Neural crest cell (in vitro differentiated cells): Measurements from ENCODE around the gene TAS2R39. TPM values are rescaled to one million over a fixed set of nuclear protein-coding genes. Genes with fewer than 3 reads are reported as not detected.
"Not testable (repeated sequence)": the region's sequence is repeated elsewhere in the genome, so short reads cannot be mapped to it uniquely, and the experiment has no call there.

ENCODE experiments used
- DNase-seq: peaks from one replicate; pipeline ENCODE4 v3.0.0; 2021; ENCODE audit warnings: low read depth, mixed read lengths, low spot score
- H3K27ac Mint-ChIP-seq: one replicate; pipeline ENCODE4 v1.8.0; 2021; ENCODE audit warnings: mild to moderate bottlenecking, mixed read lengths; ENCODE audit not compliant: unreplicated experiment
- H3K27me3 Mint-ChIP-seq: 2 replicates; pipeline ENCODE4 v1.8.0; 2021; ENCODE audit warnings: low read depth, mild to moderate bottlenecking, mixed read lengths
- H3K36me3 Mint-ChIP-seq: 2 replicates; pipeline ENCODE4 v1.8.0; 2021; ENCODE audit warnings: low read depth, mild to moderate bottlenecking, mixed read lengths
- H3K4me1 Mint-ChIP-seq: 2 replicates; pipeline ENCODE4 v1.8.0; 2021; ENCODE audit warnings: mixed read lengths
- H3K4me3 Mint-ChIP-seq: one replicate; pipeline ENCODE4 v1.8.0; 2021; ENCODE audit warnings: mild to moderate bottlenecking, mixed read lengths
- H3K9me3 Mint-ChIP-seq: 2 replicates; pipeline ENCODE4 v1.8.0; 2021; ENCODE audit warnings: mixed read lengths
- CTCF ChIP-seq: fragments of 200-600 bp; sonication (generic); conservative IDR thresholded peaks from 2 replicates; pipeline ENCODE4 v1.5.0; 2021; ENCODE audit warnings: antibody characterized with exemption, mild to moderate bottlenecking
- long read RNA-seq: library from polyadenylated mRNA; unstranded; transcript quantifications from one replicate; pipeline ENCODE4 v2.0.0, GENCODE V29; 2020
- total RNA-seq: library from RNA; stranded (reverse); gene quantifications from 2 replicates; pipeline ENCODE4 v1.2.1, GENCODE V29; 2021

TAS2R39 gene
- total RNA-seq, result not detected in 2 replicates
- long read RNA-seq, result 0 reads

GRCh38 chr7:143183024-143183423, at the start of gene TAS2R39:
Gene TAS2R39 (plus strand): TSS chr7:143183419. CDS start chr7:143183419, 0 bp downstream.
- Mint-ChIP-seq H3K4me1 (no peaks in the 10 kb centered on the region), H3K27me3 (peaks cover 12% of the 10 kb centered on the region), H3K27ac (no peak within 1 kb of the TSS), H3K9me3 (peaks cover 7% of the 10 kb centered on the region), H3K4me3 (no peak within 1 kb of the TSS), H3K36me3 (no peaks in the 10 kb centered on the region)
- TF ChIP-seq CTCF, result no peak
- DNase-seq, result no peak

DNA sequence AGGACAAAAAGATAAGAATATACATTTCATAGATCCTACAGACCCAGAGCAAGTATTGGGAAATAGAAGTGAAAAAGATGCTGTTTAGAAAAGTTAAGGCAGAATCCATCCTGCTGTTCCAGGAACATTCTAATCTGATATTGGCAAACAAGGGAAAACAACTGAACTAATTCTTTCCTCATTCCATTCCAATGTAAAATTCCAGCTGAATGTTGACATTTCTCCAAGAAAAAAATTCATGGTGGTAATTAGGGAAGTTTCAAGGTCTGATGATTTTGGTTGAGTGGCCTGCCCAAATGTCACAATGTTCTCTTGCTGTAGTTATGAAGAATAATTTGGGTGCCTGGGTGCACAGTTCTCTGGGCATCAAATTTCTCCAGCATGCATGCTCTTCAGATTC, 36.1 kb upstream of the TAS2R39 start:
- no peak for DNase-seq
- H3K4me3 Mint-ChIP-seq, result no peak overlapping the region
- no peak overlapping the region for H3K27ac Mint-ChIP-seq
- no peaks in the 10 kb centered on the region for H3K36me3 Mint-ChIP-seq
- H3K4me1 Mint-ChIP-seq, result no peaks in the 10 kb centered on the region
- no peak for TF ChIP-seq CTCF
- H3K9me3 Mint-ChIP-seq, result peaks cover 9% of the 10 kb centered on the region
- H3K27me3 Mint-ChIP-seq, result peaks cover 7% of the 10 kb centered on the region

GRCh38 chr7:143148050-143148449, 35.2 kb upstream of the TAS2R39 start:
- no peak overlapping the region for H3K4me3 Mint-ChIP-seq
- H3K36me3 Mint-ChIP-seq, result no peaks in the 10 kb centered on the region

DNA sequence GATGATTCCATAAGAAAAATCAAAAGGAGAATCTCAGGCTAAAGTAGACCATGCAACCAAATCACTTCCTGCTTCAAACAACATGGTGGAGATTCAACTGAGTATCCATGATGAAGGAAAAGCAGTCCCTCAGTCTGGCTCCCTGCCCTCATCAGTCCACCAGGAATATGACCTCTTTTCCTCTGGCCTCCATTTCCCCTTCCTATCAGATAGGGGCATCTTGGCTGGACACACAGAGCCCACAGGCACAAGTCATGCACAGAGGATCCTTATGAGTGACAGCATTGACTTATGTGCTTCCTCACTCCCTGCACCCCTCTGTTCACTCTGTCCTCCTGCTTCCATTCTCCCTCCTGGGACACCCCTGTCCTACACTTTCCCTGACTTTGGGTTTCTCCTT, 34.6 kb upstream of the TAS2R39 start:
- Mint-ChIP-seq H3K27ac (no peak overlapping the region), H3K27me3 (peaks cover 7% of the 10 kb centered on the region), H3K4me3 (no peak overlapping the region), H3K9me3 (peaks cover 9% of the 10 kb centered on the region), H3K36me3 (no peaks in the 10 kb centered on the region), H3K4me1 (no peaks in the 10 kb centered on the region)
- no peak for TF ChIP-seq CTCF
- DNase-seq, result no peak

More at GRCh38 chr7:143148050-143148449, 35.2 kb upstream of the TAS2R39 start:
- TF ChIP-seq CTCF, result no peak
- Mint-ChIP-seq H3K9me3 (peaks cover 9% of the 10 kb centered on the region), H3K27ac (no peak overlapping the region), H3K27me3 (peaks cover 7% of the 10 kb centered on the region), H3K4me1 (no peaks in the 10 kb centered on the region)
- DNase-seq, result no peak

DNA sequence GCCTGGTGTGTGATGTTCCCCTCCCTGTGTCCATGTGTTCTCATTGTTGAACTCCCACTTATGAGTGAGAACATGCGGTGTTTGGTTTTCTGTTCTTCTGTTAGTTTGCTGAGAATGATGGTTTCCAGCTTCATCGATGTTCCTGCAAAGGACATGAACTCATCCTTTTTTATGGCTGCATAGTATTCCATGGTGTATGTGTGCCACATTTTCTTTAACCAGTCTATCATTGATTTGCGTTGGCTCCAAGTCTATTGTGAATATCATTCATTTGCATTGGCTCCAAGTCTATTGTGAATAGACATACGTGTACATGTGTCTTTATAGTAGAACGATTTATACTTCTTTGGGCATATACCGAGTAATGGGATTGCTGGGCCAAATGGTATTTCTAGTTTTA, 32.5 kb upstream of the TAS2R39 start:
- H3K4me1 Mint-ChIP-seq, H3K4me3 Mint-ChIP-seq, H3K36me3 Mint-ChIP-seq, H3K27me3 Mint-ChIP-seq, H3K9me3 Mint-ChIP-seq, DNase-seq, H3K27ac Mint-ChIP-seq: not testable (repeated sequence)

DNA sequence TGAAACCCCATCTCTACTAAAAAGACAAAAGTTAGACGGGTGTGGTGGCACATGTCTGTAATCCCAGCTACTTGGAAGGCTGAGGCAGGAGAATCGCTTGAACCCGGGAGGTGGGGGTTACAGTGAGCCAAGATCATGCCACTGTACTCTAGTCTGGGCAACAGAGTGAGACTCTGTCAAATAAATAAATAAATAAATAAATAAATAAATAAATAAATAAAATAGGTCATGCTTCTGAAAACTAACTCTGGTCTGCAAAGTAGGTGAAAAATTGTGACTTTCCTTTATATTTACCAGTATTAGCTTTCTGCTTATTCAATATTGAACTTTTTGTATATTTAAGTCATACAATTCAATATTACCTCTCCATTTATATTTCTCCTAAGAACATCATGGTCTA, 24.6 kb upstream of the TAS2R39 start:
- H3K36me3 Mint-ChIP-seq, H3K9me3 Mint-ChIP-seq, H3K4me1 Mint-ChIP-seq, H3K27ac Mint-ChIP-seq, H3K4me3 Mint-ChIP-seq, H3K27me3 Mint-ChIP-seq, DNase-seq: not testable (repeated sequence)

GRCh38 chr7:143171697-143172096, 11.5 kb upstream of the TAS2R39 start:
- no peaks in the 10 kb centered on the region for H3K27me3 Mint-ChIP-seq
- peaks cover 6% of the 10 kb centered on the region for H3K9me3 Mint-ChIP-seq
- no peaks in the 10 kb centered on the region for H3K36me3 Mint-ChIP-seq

More at GRCh38 chr7:143171697-143172096, 11.5 kb upstream of the TAS2R39 start:
- Mint-ChIP-seq H3K4me3 (no peak overlapping the region), H3K4me1 (no peaks in the 10 kb centered on the region), H3K27ac (no peak overlapping the region)
- TF ChIP-seq CTCF, result no peak
- DNase-seq, result no peak
